HCT116 (cell line): ENCODE data around the gene IMPACT.

Source experiments
- CEBPB ChIP-seq: IDR thresholded peaks from 2 replicates; pipeline ENCODE4 v1.6.1; 2012; ENCODE audit warnings: low read depth
- EZH2 ChIP-seq: fragments of 200-600 bp; sonication (generic); IDR thresholded peaks from 2 replicates; pipeline ENCODE4 v1.6.1; 2017; ENCODE audit warnings: antibody characterized with exemption, mixed run types
- EZH2phosphoT487 ChIP-seq: fragments of 200-600 bp; IDR thresholded peaks from 2 replicates; pipeline ENCODE4 v1.6.1; 2018; ENCODE audit warnings: antibody characterized with exemption, borderline replicate concordance
- RAD21 ChIP-seq: IDR thresholded peaks from 2 replicates; pipeline ENCODE4 v1.6.1; 2012; ENCODE audit warnings: low read depth, mild to moderate bottlenecking
- SIN3A ChIP-seq: IDR thresholded peaks from 2 replicates; pipeline ENCODE4 v1.6.1; 2012; ENCODE audit warnings: low read depth
- SP1 ChIP-seq: IDR thresholded peaks from 2 replicates; pipeline ENCODE4 v1.6.1; 2012; ENCODE audit warnings: low read depth
- TF ChIP-seq, protein P1 (sequence below), 3 experiments: fragments of 200-600 bp in 1 of 3; sonication (generic) in 1 of 3; IDR thresholded peaks in 2 of 3; conservative IDR thresholded peaks in 1 of 3; 2 replicates each; pipeline ENCODE4 v1.5.1; 2012 to 2017; ENCODE audit warnings: low read depth in 2 of 3, low read length in 2 of 3, antibody characterized with exemption in 1 of 3, borderline replicate concordance in 1 of 3, control low read depth in 1 of 3, mild to moderate bottlenecking in 1 of 3, mixed read lengths in 1 of 3, mixed run types in 1 of 3, moderate library complexity in 1 of 3; ENCODE audit not compliant: insufficient read depth in 1 of 3

DNA sequence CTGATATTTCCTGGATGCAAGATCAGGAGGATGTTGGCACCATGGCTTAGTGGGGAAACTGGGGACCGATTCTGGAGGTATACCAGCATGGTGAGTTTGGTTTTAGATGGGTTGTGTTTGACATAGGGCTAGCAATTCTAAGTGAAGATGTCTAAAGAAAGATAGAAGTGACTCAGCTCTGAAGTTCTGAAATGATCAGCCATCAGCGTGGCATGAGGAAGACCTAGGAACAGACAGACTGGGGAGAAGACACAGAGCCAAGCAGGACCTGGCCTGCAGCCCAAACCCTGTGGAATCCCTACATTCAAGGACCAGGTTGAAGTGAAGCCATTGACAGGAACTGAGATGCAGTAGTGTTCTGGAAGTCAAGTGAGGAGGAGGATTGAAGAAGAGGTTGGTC is 73.7 kb downstream of the IMPACT start:
- TF ChIP-seq, protein P1, sequence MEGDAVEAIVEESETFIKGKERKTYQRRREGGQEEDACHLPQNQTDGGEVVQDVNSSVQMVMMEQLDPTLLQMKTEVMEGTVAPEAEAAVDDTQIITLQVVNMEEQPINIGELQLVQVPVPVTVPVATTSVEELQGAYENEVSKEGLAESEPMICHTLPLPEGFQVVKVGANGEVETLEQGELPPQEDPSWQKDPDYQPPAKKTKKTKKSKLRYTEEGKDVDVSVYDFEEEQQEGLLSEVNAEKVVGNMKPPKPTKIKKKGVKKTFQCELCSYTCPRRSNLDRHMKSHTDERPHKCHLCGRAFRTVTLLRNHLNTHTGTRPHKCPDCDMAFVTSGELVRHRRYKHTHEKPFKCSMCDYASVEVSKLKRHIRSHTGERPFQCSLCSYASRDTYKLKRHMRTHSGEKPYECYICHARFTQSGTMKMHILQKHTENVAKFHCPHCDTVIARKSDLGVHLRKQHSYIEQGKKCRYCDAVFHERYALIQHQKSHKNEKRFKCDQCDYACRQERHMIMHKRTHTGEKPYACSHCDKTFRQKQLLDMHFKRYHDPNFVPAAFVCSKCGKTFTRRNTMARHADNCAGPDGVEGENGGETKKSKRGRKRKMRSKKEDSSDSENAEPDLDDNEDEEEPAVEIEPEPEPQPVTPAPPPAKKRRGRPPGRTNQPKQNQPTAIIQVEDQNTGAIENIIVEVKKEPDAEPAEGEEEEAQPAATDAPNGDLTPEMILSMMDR (IDR thresholded peaks at IDR 0.05 in 2 of 3, conservative IDR thresholded peaks at IDR 0.05 in 1 of 3; ENCODE audit: borderline replicate concordance in 1 of 3, insufficient read depth in 1 of 3, low read depth in 2 of 3, low read length in 2 of 3), result no peak
- TF ChIP-seq SIN3A (no peak), EZH2 (no peak), SP1 (no peak), CEBPB (no peak), RAD21 (no peak), EZH2phosphoT487 (no peak)
